GM10266 (cell line): ENCODE data around the gene SNHG17.

Source experiments
- DNase-seq: peaks from one replicate; pipeline ENCODE4 v3.0.0; 2012; ENCODE audit errors: extremely low spot score
- CTCF ChIP-seq: IDR thresholded peaks from 2 replicates; pipeline ENCODE4 v1.5.1; 2012; ENCODE audit warnings: mild to moderate bottlenecking, low read depth; ENCODE audit not compliant: control insufficient read depth, insufficient read depth; ENCODE audit errors: missing control alignments

The SNHG17 gene

GRCh38 chr20:38372806-38373205, 62.3 kb downstream of the SNHG17 start:
- TF ChIP-seq CTCF, result no peak
- no peak for DNase-seq
